Smooth muscle cell (in vitro differentiated cells): ENCODE results near the gene RGS9. TPM values are rescaled to one million over a fixed set of nuclear protein-coding genes. Genes with fewer than 3 reads are reported as not detected.

ENCODE experiments used
- DNase-seq: peaks from one replicate; lab custom pipeline; 2025; ENCODE audit not compliant: unreplicated experiment; lab: John Stamatoyannopoulos, UW
- H2AFZ ChIP-seq: fragments of 200-600 bp; sonication (generic); 2 replicates; pipeline ENCODE4 v1.6.0; 2016; ENCODE audit warnings: antibody characterized with exemption, low read depth, mild to moderate bottlenecking
- H3F3A ChIP-seq: fragments of 200-600 bp; sonication (generic); 2 replicates; pipeline ENCODE4 v1.6.0; 2017; ENCODE audit warnings: antibody characterized with exemption, low read depth
- H3K27ac ChIP-seq: fragments of 200-600 bp; sonication (generic); 2 replicates; pipeline ENCODE4 v1.5.1; 2016; ENCODE audit warnings: low read depth, mild to moderate bottlenecking
- H3K27me3 ChIP-seq: fragments of 200-600 bp; sonication (generic); 2 replicates; pipeline ENCODE4 v1.6.1; 2016; ENCODE audit warnings: low read depth, mild to moderate bottlenecking
- H3K36me3 ChIP-seq: fragments of 200-600 bp; sonication (generic); 2 replicates; pipeline ENCODE4 v1.5.1; 2016; ENCODE audit warnings: low read depth
- H3K4me1 ChIP-seq: fragments of 200-600 bp; sonication (generic); 2 replicates; pipeline ENCODE4 v1.5.1; 2016; ENCODE audit warnings: low read depth
- H3K4me2 ChIP-seq: fragments of 200-600 bp; sonication (generic); 2 replicates; pipeline ENCODE4 v1.6.0; 2016; ENCODE audit warnings: mild to moderate bottlenecking
- H3K4me3 ChIP-seq: fragments of 200-600 bp; sonication (generic); 2 replicates; pipeline ENCODE4 v1.5.1; 2016; ENCODE audit warnings: mild to moderate bottlenecking
- H3K79me2 ChIP-seq: fragments of 200-600 bp; sonication (generic); 2 replicates; pipeline ENCODE4 v1.6.0; 2016; ENCODE audit warnings: low read depth, mild to moderate bottlenecking
- H3K9ac ChIP-seq: fragments of 200-600 bp; sonication (generic); 2 replicates; pipeline ENCODE4 v1.6.0; 2016; ENCODE audit warnings: low read depth
- H3K9me3 ChIP-seq: fragments of 200-600 bp; sonication (generic); replicated peaks from 2 replicates; pipeline ENCODE4 v1.5.1; 2016; ENCODE audit warnings: low read depth
- H4K20me1 ChIP-seq: fragments of 200-600 bp; sonication (generic); 2 replicates; pipeline ENCODE4 v1.6.0; 2016; ENCODE audit warnings: low read depth
- WGBS: methylation state at CpG from one replicate; pipeline ENCODE4 v1.1.7; 2016; ENCODE audit warnings: low lambda C conversion rate; 5-methylcytosine and 5-hydroxymethylcytosine counted together
- polyA plus RNA-seq: library from polyadenylated mRNA; unstranded; fragments of >200 nt; fragmentation: Nextera tagmentation; extraction: Ambion mirVana; gene quantifications from 2 replicates; pipeline ENCODE4 v1.2.1, GENCODE V29; 2016
- total RNA-seq: library from RNA; depleted of rRNA; stranded (reverse); fragments of >200 nt; gene quantifications from 2 replicates; pipeline ENCODE4 v1.2.3, GENCODE V29; 2014
- TF ChIP-seq, protein P1 (sequence below): fragments of 200-600 bp; sonication (generic); IDR thresholded peaks from 2 replicates; pipeline ENCODE4 v1.5.1; 2017; ENCODE audit warnings: borderline replicate concordance, mild to moderate bottlenecking, antibody characterized with exemption; ENCODE audit not compliant: insufficient read depth, poor library complexity, severe bottlenecking

Gene RGS9
- total and polyA plus RNA-seq, 2 experiments from 2014 or later: 16.3 to 18.8 TPM

DNA sequence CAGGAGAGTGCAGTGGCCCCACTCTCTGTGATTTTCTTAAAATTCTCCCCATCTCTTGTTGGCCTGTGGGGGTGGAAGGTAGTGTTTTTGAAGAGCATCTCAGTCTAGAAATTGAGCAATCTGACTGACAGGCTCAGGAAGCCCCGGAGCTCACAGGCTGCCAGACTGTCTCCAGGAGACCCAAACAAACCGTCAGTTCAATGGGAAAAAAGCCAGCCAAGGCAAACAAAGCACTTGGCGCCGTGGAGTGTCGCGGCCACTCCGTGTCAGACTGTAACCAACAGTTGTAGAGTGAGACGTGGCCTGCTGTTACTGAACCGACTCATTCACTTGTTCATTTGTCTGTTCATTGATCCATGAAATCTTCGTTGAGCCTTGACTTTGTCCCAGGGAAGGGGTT is 33.7 kb downstream of the RGS9 start:
- DNase-seq: no peak
- H3K9ac ChIP-seq: no peak overlapping the region
- H3K4me1 ChIP-seq: no peaks in the 10 kb centered on the region
- TF ChIP-seq, protein P1, sequence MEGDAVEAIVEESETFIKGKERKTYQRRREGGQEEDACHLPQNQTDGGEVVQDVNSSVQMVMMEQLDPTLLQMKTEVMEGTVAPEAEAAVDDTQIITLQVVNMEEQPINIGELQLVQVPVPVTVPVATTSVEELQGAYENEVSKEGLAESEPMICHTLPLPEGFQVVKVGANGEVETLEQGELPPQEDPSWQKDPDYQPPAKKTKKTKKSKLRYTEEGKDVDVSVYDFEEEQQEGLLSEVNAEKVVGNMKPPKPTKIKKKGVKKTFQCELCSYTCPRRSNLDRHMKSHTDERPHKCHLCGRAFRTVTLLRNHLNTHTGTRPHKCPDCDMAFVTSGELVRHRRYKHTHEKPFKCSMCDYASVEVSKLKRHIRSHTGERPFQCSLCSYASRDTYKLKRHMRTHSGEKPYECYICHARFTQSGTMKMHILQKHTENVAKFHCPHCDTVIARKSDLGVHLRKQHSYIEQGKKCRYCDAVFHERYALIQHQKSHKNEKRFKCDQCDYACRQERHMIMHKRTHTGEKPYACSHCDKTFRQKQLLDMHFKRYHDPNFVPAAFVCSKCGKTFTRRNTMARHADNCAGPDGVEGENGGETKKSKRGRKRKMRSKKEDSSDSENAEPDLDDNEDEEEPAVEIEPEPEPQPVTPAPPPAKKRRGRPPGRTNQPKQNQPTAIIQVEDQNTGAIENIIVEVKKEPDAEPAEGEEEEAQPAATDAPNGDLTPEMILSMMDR: no peak
- no peak overlapping the region for H3K4me3 ChIP-seq
- H3K79me2 ChIP-seq: no peaks in the 10 kb centered on the region
- H3K27me3 ChIP-seq: no peaks in the 10 kb centered on the region
- H4K20me1 ChIP-seq: no peaks in the 10 kb centered on the region
- no peaks in the 10 kb centered on the region for H3K9me3 ChIP-seq
- no peaks in the 10 kb centered on the region for H3K36me3 ChIP-seq
- H3K4me2 ChIP-seq: no peak overlapping the region
- no peak overlapping the region for H3K27ac ChIP-seq
- WGBS: 94% methylated on average over 10 of the region's 10 CpGs
- no peaks in the 10 kb centered on the region for H3F3A ChIP-seq
- H2AFZ ChIP-seq: no peak overlapping the region

- Histone ChIP-seq H4K20me1 (no peaks in the 10 kb centered on the region), H3K9ac (no peak overlapping the region), H3F3A (no peaks in the 10 kb centered on the region), H3K36me3 (no peaks in the 10 kb centered on the region), H3K27ac (no peak overlapping the region), H3K4me1 (no peaks in the 10 kb centered on the region), H3K4me2 (no peak overlapping the region), H3K4me3 (no peak overlapping the region), H2AFZ (no peak overlapping the region), H3K79me2 (no peaks in the 10 kb centered on the region), H3K9me3 (no peaks in the 10 kb centered on the region), H3K27me3 (no peaks in the 10 kb centered on the region)
- no peak for DNase-seq
- TF ChIP-seq, protein P1: no peak
- WGBS: 77% methylated on average over 4 of the region's 4 CpGs
Observed at GRCh38 chr17:65171752-65172151, 34.6 kb downstream of the RGS9 start.

GRCh38 chr17:65172496-65173136 is 35.4 kb downstream of the RGS9 start:
- WGBS: 96% methylated on average over 11 of the region's 11 CpGs
- Histone ChIP-seq H3K4me1 (no peaks in the 10 kb centered on the region), H3K4me3 (no peak overlapping the region), H3K79me2 (no peaks in the 10 kb centered on the region), H3K36me3 (no peaks in the 10 kb centered on the region), H4K20me1 (no peaks in the 10 kb centered on the region), H3K9me3 (no peaks in the 10 kb centered on the region), H3K27ac (no peak overlapping the region), H3K4me2 (no peak overlapping the region), H3K27me3 (no peaks in the 10 kb centered on the region), H2AFZ (no peak overlapping the region), H3F3A (no peaks in the 10 kb centered on the region), H3K9ac (no peak overlapping the region)
- no peak for DNase-seq
- TF ChIP-seq, protein P1: no peak

DNA sequence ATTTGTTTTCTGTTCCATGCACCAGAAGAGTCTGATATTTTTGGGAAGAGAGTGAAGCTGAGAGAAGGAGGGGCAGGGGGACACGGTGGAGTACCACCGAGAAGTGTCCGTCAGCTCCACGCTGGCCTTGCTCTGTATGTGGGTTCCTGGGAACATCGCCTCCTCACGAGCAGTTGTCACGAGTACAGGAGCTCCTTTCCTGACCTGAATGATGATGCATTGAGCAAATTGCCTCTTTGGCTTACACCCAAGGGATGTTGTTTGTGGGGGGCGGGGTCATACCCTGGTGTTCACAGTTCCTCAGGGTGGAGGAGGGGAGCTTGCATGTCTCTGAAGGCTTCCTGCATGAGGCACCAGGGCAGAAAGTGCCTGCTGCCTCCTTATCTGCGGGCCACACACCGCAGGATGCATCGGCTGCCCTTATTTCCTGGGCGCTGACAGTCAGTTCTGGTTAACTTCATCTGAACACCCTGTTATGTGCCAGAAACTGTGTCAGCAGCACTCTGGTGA is 36.2 kb downstream of the RGS9 start:
- WGBS: 56% methylated on average over 12 of the region's 12 CpGs
- Histone ChIP-seq H2AFZ (no peak overlapping the region), H3K4me2 (peak overlapping the region; percentile 19), H3K27me3 (no peaks in the 10 kb centered on the region), H3K27ac (no peak overlapping the region), H4K20me1 (no peaks in the 10 kb centered on the region), H3K4me3 (no peak overlapping the region), H3K4me1 (no peaks in the 10 kb centered on the region), H3K9ac (no peak overlapping the region), H3K9me3 (no peaks in the 10 kb centered on the region), H3F3A (no peaks in the 10 kb centered on the region), H3K79me2 (no peaks in the 10 kb centered on the region), H3K36me3 (no peaks in the 10 kb centered on the region)
- TF ChIP-seq, protein P1: no peak
- peak; percentile 14 for DNase-seq
